ENCODE measurements around the gene CMTM4.

GRCh38 chr16:66585481-66586239 is 110.9 kb downstream of the CMTM4 start:
- no peak for TF ChIP-seq RAD21 (IDR thresholded peaks at IDR 0.05; ENCODE audit: low read depth)
- TF ChIP-seq TAF1 (IDR thresholded peaks at IDR 0.05; ENCODE audit: low read depth): no peak

Measured in Ishikawa (cell line).